Measurements from ENCODE around the gene MCTP1. TPM values are rescaled to one million over a fixed set of nuclear protein-coding genes. Genes with fewer than 3 reads are reported as not detected.

The MCTP1 gene
- total and polyA plus RNA-seq, 2 of the 8 experiments (the other 6 are each of a cell fraction or from before 2014, with no cell fraction given): 0.56 to 3.4 TPM

- Histone ChIP-seq H3K27me3 (replicated peaks in 1 of 4; ENCODE audit: control insufficient read depth in 3 of 4, extremely low read depth in 1 of 4, insufficient read depth in 3 of 4, low read length in 3 of 4) (no peaks in the 10 kb centered on the region), H3K9me3 (ENCODE audit: insufficient read depth in 2 of 2, low read depth in 1 of 2, low read length in 1 of 2) (0 out of 4 replicates have a peak, but pooled peaks cover 0 to 2% of the 10 kb centered on the region in 2 experiments), H3K56ac (replicated peaks; ENCODE audit: insufficient read length, low read depth, low read length) (no peak overlapping the region), H2BK120ac (replicated peaks; ENCODE audit: low read depth, low read length) (no peak overlapping the region), H2BK20ac (ENCODE audit: low read length) (no peak overlapping the region), H3K36me3 (ENCODE audit: control insufficient read depth in 2 of 4, insufficient read depth in 4 of 4, low read length in 3 of 4) (peaks cover 0 to 8% (median 3%) of the 10 kb centered on the region in 4 experiments; a peak in 2 of 8 replicates), H3K27ac (ENCODE audit: low read depth, low read length) (no peak overlapping the region), H3K4me2 (ENCODE audit: insufficient read depth in 1 of 2, low read depth in 2 of 2, low read length in 2 of 2) (no peak overlapping the region), H3K4me1 (replicated peaks in 1 of 4; ENCODE audit: control insufficient read depth in 3 of 4, insufficient read depth in 4 of 4, low read length in 3 of 4) (peaks cover 0 to 3% (median 0%) of the 10 kb centered on the region in 4 experiments; a peak in 2 of 7 replicates), H3K14ac (ENCODE audit: insufficient read length) (no peak overlapping the region), H4K20me1 (replicated peaks in 1 of 2; ENCODE audit: control insufficient read depth in 1 of 2, insufficient read depth in 2 of 2, low read length in 2 of 2) (no peaks in the 10 kb centered on the region), H2BK5ac (ENCODE audit: low read depth, low read length) (no peak overlapping the region), H4K5ac (ENCODE audit: insufficient read length, low read depth, low read length) (no peak overlapping the region), H2AFZ (ENCODE audit: low read length) (no peak overlapping the region), H3K79me1 (ENCODE audit: low read depth, low read length) (no peaks in the 10 kb centered on the region), H3K18ac (ENCODE audit: extremely low read depth, low read length) (no peak overlapping the region), H3K4ac (replicated peaks; ENCODE audit: insufficient read length, low read depth, low read length) (no peak overlapping the region), H2BK12ac (ENCODE audit: low read depth, low read length) (no peak overlapping the region), H3K4me3 (ENCODE audit: extremely low read depth in 1 of 4, insufficient read depth in 2 of 4, low read depth in 3 of 4, low read length in 4 of 4) (no peak overlapping the region), H2BK15ac (ENCODE audit: low read length) (no peak overlapping the region), H2AK5ac (ENCODE audit: low read depth, low read length) (no peak overlapping the region), H4K8ac (ENCODE audit: extremely low read depth, insufficient read depth, low read length) (no peak overlapping the region), H3K23me2 (ENCODE audit: low read depth, low read length) (no peaks in the 10 kb centered on the region), H4K91ac (replicated peaks; ENCODE audit: insufficient read length, low read length) (no peak overlapping the region), H3K79me2 (ENCODE audit: control insufficient read depth in 1 of 2, insufficient read depth in 2 of 2, low read length in 2 of 2) (no peaks in the 10 kb centered on the region), H3K9ac (replicated peaks in 1 of 4; ENCODE audit: extremely low read depth in 1 of 4, low read depth in 3 of 4, low read length in 3 of 4) (no peak overlapping the region), H3K23ac (ENCODE audit: insufficient read length) (no peak overlapping the region)
- ChIA-PET POLR2A (ENCODE audit: partially characterized antibody) (no interaction called here), CTCF (ENCODE audit: partially characterized antibody) (no interaction called here)
- DNase-seq (ENCODE audit: low read depth in 1 of 2, low spot score in 2 of 2): no peak
- no peak for FAIRE-seq
- 88% methylated on average over 1 of the region's 1 CpG; no CpG with 5 or more reads in 1 of the 2 experiments for WGBS, 2 experiments (ENCODE audit: extremely low coverage in 1 of 2, insufficient coverage in 1 of 2, insufficient read length in 1 of 2, insufficient replicate concordance in 2 of 2, low coverage in 1 of 2, low lambda C conversion rate in 2 of 2, missing lambda C conversion rate in 1 of 2)
- TF ChIP-seq FOSL1 (IDR thresholded peaks at IDR 0.05; ENCODE audit: insufficient read depth, low read depth, low read length) (no peak), RFX5 (IDR thresholded peaks at IDR 0.05; ENCODE audit: borderline replicate concordance, low read depth, low read length) (no peak), RNF2 (IDR thresholded peaks at IDR 0.05; ENCODE audit: borderline replicate concordance, low read depth, low read length, missing control alignments, poor library complexity, severe bottlenecking) (no peak), CTBP2 (IDR thresholded peaks at IDR 0.05; ENCODE audit: borderline replicate concordance, insufficient read depth, insufficient read length, low read length) (no peak), ATF3 (IDR thresholded peaks at IDR 0.05; ENCODE audit: insufficient read depth, low read depth, low read length) (no peak), CTCF (IDR thresholded peaks at IDR 0.05; ENCODE audit: control extremely low read depth in 1 of 3, insufficient read depth in 1 of 3, low read depth in 1 of 3, low read length in 3 of 3) (no peak), POLR2A (IDR thresholded peaks at IDR 0.05; ENCODE audit: control extremely low read depth in 1 of 2, low read depth in 2 of 2, low read length in 2 of 2) (no peak), SUZ12 (IDR thresholded peaks at IDR 0.05; ENCODE audit: low read length) (no peak), JUND (IDR thresholded peaks at IDR 0.05; ENCODE audit: low read length) (no peak), E2F6 (IDR thresholded peaks at IDR 0.05) (no peak)
Measured at GRCh38 chr5:94705427-94705826, 579.5 kb downstream of the MCTP1 start.

All from H1 (cell line).